Esophagus squamous epithelium (tissue), 4 donors: ENCODE data around the gene FBXL2.

ENCODE experiments used
- CTCF ChIP-seq, 6 experiments: fragments of 450-650 bp in 4 of 6; fragments of 200-600 bp in 2 of 6; sonication (generic) in 2 of 6; IDR thresholded peaks; one replicate each; pipeline ENCODE4 v1.5.1; 2016 to 2019; ENCODE audit warnings: antibody characterized with exemption in 6 of 6, mild to moderate bottlenecking in 4 of 6, moderate library complexity in 4 of 6
- POLR2A ChIP-seq, 4 donors: fragments of 450-650 bp; IDR thresholded peaks; one replicate each; pipeline ENCODE4 v1.6.1; 2017; ENCODE audit warnings: antibody characterized with exemption in 4 of 4, mild to moderate bottlenecking in 4 of 4, moderate library complexity in 3 of 4

GRCh38 chr3:33430571-33430970 lies 153.3 kb downstream of the FBXL2 start:
- no peak for TF ChIP-seq CTCF (IDR thresholded peaks at IDR 0.05)
- no peak for TF ChIP-seq POLR2A (IDR thresholded peaks at IDR 0.05)
